Ovary (tissue), 3 donors: ENCODE data around the gene NTRK2.

Experiments used
- EP300 ChIP-seq: sonication (generic); formaldehyde crosslinking; IDR thresholded peaks from one replicate; pipeline ENCODE4 v1.6.1; 2017; ENCODE audit warnings: antibody characterized with exemption
- POLR2A ChIP-seq: fragments of 450-650 bp; IDR thresholded peaks from one replicate; pipeline ENCODE4 v1.6.1; 2017; ENCODE audit warnings: antibody characterized with exemption, mild to moderate bottlenecking, moderate library complexity
- TF ChIP-seq, protein P1 (sequence below), 3 donors: fragments of 450-650 bp in 2 of 3; fragments of 200-600 bp in 1 of 3; IDR thresholded peaks; one replicate each; pipeline versions ENCODE4 v1.5.1 to v1.8.0; 2016 to 2022; ENCODE audit warnings: antibody characterized with exemption in 3 of 3, mild to moderate bottlenecking in 1 of 3
- donor health status: DM: no; HTN: no; CAD: no.

DNA sequence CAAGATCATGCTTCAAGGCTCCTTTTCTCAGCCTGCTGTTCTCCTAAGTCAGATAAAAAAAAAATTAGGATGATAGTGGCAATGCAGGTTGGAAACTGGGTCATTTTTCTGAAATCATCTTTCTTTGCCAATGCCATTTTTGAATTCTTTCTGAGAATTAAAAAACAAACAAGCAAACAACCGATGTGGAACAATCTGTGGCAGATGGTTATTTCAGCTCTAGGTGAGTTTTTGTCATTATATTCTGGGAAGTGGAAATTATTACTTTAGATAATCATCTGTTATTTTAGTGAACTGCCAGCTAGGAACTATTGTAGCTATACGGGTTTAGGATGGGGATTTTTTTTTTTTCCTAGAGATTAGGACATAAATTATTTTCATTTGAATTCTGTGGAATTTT is 129.7 kb downstream of the NTRK2 start:
- no peak for TF ChIP-seq EP300
- TF ChIP-seq, protein P1, sequence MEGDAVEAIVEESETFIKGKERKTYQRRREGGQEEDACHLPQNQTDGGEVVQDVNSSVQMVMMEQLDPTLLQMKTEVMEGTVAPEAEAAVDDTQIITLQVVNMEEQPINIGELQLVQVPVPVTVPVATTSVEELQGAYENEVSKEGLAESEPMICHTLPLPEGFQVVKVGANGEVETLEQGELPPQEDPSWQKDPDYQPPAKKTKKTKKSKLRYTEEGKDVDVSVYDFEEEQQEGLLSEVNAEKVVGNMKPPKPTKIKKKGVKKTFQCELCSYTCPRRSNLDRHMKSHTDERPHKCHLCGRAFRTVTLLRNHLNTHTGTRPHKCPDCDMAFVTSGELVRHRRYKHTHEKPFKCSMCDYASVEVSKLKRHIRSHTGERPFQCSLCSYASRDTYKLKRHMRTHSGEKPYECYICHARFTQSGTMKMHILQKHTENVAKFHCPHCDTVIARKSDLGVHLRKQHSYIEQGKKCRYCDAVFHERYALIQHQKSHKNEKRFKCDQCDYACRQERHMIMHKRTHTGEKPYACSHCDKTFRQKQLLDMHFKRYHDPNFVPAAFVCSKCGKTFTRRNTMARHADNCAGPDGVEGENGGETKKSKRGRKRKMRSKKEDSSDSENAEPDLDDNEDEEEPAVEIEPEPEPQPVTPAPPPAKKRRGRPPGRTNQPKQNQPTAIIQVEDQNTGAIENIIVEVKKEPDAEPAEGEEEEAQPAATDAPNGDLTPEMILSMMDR (IDR thresholded peaks at IDR 0.05) = no peak
- TF ChIP-seq POLR2A = no peak
